ENCODE data around the gene EIF4B. TPM values are rescaled to one million over a fixed set of nuclear protein-coding genes. Genes with fewer than 3 reads are reported as not detected.
"Not testable (repeated sequence)": the region's sequence is repeated elsewhere in the genome, so short reads cannot be mapped to it uniquely, and the experiment has no call there.

Gene EIF4B
- total RNA-seq, 1 donor from 2014 or later = 1,351 TPM

- no peak for DNase-seq
Observed at GRCh38 chr12:52993558-52993869, 12.7 kb upstream of the EIF4B start.

- DNase-seq = no peak
Observed at GRCh38 chr12:53004178-53004577, 2.1 kb upstream of the EIF4B start.

- DNase-seq = no peak
Observed at GRCh38 chr12:53004582-53004981, 1.7 kb upstream of the EIF4B start.

- no peak for DNase-seq
Observed at GRCh38 chr12:53005215-53005985, 856 bp upstream of the EIF4B start.

- DNase-seq = peak; percentile 78
Observed at GRCh38 chr12:53006810-53007309, 604 bp downstream of the EIF4B start.

GRCh38 chr12:53007343-53007742 lies 1.1 kb downstream of the EIF4B start:
- DNase-seq = no peak

GRCh38 chr12:53008760-53009159 lies 2.5 kb downstream of the EIF4B start:
- not testable (repeated sequence) for DNase-seq

- DNase-seq = no peak
Observed at GRCh38 chr12:53010955-53011354, 4.7 kb downstream of the EIF4B start.

- no peak for DNase-seq
Observed at GRCh38 chr12:53011889-53012288, 5.6 kb downstream of the EIF4B start.

GRCh38 chr12:53012928-53013327 lies 6.7 kb downstream of the EIF4B start:
- DNase-seq = no peak

GRCh38 chr12:53014709-53015108 lies 8.5 kb downstream of the EIF4B start:
- DNase-seq = no peak

GRCh38 chr12:53025250-53025649 lies 19.0 kb downstream of the EIF4B start:
- no peak for DNase-seq

GRCh38 chr12:53027014-53027413 lies 20.8 kb downstream of the EIF4B start:
- DNase-seq = not testable (repeated sequence)

- no peak for DNase-seq
Observed at GRCh38 chr12:53031616-53032015, 25.4 kb downstream of the EIF4B start.

- not testable (repeated sequence) for DNase-seq
Observed at GRCh38 chr12:53033832-53034231, 27.6 kb downstream of the EIF4B start.

- DNase-seq = no peak
Observed at GRCh38 chr12:53034459-53034858, 28.2 kb downstream of the EIF4B start.

- DNase-seq = no peak
Observed at GRCh38 chr12:53036802-53037201, 30.5 kb downstream of the EIF4B start.

GRCh38 chr12:53039851-53040250 lies 33.6 kb downstream of the EIF4B start:
- DNase-seq = no peak

- no peak for DNase-seq
Observed at GRCh38 chr12:53042607-53043454, 36.6 kb downstream of the EIF4B start.

- DNase-seq = no peak
Observed at GRCh38 chr12:53044052-53044581, 37.9 kb downstream of the EIF4B start.

- DNase-seq = no peak
Observed at GRCh38 chr12:53044896-53045695, 38.8 kb downstream of the EIF4B start.

- no peak for DNase-seq
Observed at GRCh38 chr12:53045696-53046045, 39.4 kb downstream of the EIF4B start.
